Spleen (tissue), 11 donors: Measurements from ENCODE around the gene POGLUT3. TPM values are rescaled to one million over a fixed set of nuclear protein-coding genes. Genes with fewer than 3 reads are reported as not detected.

Experiments
- DNase-seq: peaks from one replicate; pipeline ENCODE4 v3.0.0-alpha.2; 2020
- H3K27ac ChIP-seq, 8 donors: fragments of 200-600 bp; sonication (generic) in 7 of 8; 1 replicate in 4 of 8; 2 replicates in 4 of 8; pipeline versions ENCODE4 v1.5.0 to v1.8.0; 2016 to 2021; ENCODE audit warnings: inconsistent platforms in 4 of 8, mild to moderate bottlenecking in 4 of 8, moderate library complexity in 1 of 8
- H3K27me3 ChIP-seq, 7 donors: fragments of 200-600 bp; sonication (generic) in 6 of 7; replicated peaks in 1 of 7; 1 replicate in 4 of 7; 2 replicates in 3 of 7; pipeline versions ENCODE4 v1.5.0 to v1.8.0; 2016 to 2021; ENCODE audit warnings: inconsistent platforms in 3 of 7, mild to moderate bottlenecking in 1 of 7
- H3K36me3 ChIP-seq, 6 donors: fragments of 200-600 bp; sonication (generic) in 5 of 6; 1 replicate in 4 of 6; 2 replicates in 2 of 6; pipeline versions ENCODE4 v1.5.0 to v1.8.0; 2016 to 2021; ENCODE audit warnings: inconsistent platforms in 2 of 6
- H3K4me1 ChIP-seq, 6 donors: fragments of 200-600 bp; sonication (generic) in 5 of 6; 1 replicate in 3 of 6; 2 replicates in 3 of 6; pipeline versions ENCODE4 v1.5.0 to v1.8.0; 2016 to 2021; ENCODE audit warnings: inconsistent platforms in 3 of 6
- H3K4me3 ChIP-seq, 8 donors: fragments of 200-600 bp; sonication (generic) in 7 of 8; 1 replicate in 4 of 8; 2 replicates in 4 of 8; pipeline versions ENCODE4 v1.5.0 to v1.8.0; 2016 to 2021; ENCODE audit warnings: inconsistent platforms in 4 of 8, mild to moderate bottlenecking in 4 of 8, moderate library complexity in 2 of 8
- H3K9me3 ChIP-seq, 8 donors: fragments of 200-600 bp; sonication (generic) in 7 of 8; 1 replicate in 4 of 8; 2 replicates in 4 of 8; pipeline versions ENCODE4 v1.5.0 to v1.8.0; 2016 to 2021; ENCODE audit warnings: inconsistent platforms in 4 of 8
- CTCF ChIP-seq, 11 experiments: fragments of 200-600 bp in 7 of 11; fragments of 450-650 bp in 4 of 11; sonication (generic) in 4 of 11; IDR thresholded peaks in 8 of 11; conservative IDR thresholded peaks in 3 of 11; 1 replicate in 7 of 11; 2 replicates in 4 of 11; pipeline versions ENCODE4 v1.4.0 to v1.8.0; 2016 to 2021; ENCODE audit warnings: antibody characterized with exemption in 11 of 11, inconsistent platforms in 4 of 11, mild to moderate bottlenecking in 1 of 11
- POLR2A ChIP-seq, 3 donors: fragments of 450-650 bp; IDR thresholded peaks; one replicate each; pipeline ENCODE4 v1.5.1; 2017; ENCODE audit warnings: antibody characterized with exemption in 3 of 3, mild to moderate bottlenecking in 1 of 3
- POLR2AphosphoS5 ChIP-seq, 3 donors: sonication (generic); formaldehyde crosslinking; IDR thresholded peaks; one replicate each; pipeline ENCODE4 v1.5.1; 2017; ENCODE audit warnings: antibody characterized with exemption in 3 of 3
- WGBS, 5 donors: extraction: QIAGEN DNeasy Blood & Tissue Kit in 3 of 5; methylation state at CpG; one replicate each; pipeline versions ENCODE4 v1.1.5 to v1.1.7; 2013 to 2018; 5-methylcytosine and 5-hydroxymethylcytosine counted together
- intact Hi-C: fragments of 100-400 bp; cut with DNase I; formaldehyde crosslinking; loops from one replicate; pipeline ENCODE4 v1.15.0; 2023; ENCODE audit warnings: low total_unique reads
- polyA plus RNA-seq, 3 donors: library from polyadenylated mRNA; stranded (reverse); fragments of 200-250 nt; gene quantifications; one replicate each; pipeline ENCODE4 v1.2.1, GENCODE V29; 2013
- total RNA-seq, 7 donors: library from RNA; depleted of rRNA in 3 of 7; stranded (reverse); fragments of >200 nt in 3 of 7; fragmentation: NEBNext Ultra II Directional in 4 of 7; extraction: Animal tissue kit (Norgen Biotek cat#: 25700) in 4 of 7; gene quantifications; one replicate each; pipeline versions ENCODE4 v1.1.0 to v1.2.1, GENCODE V29; 2016 to 2021
- donor health status: healthy with polysubstance abuse.
- donor health status: DM: no; HTN: no; CAD: no; lungs with moderate emphysema.
- donor health status: DM: no; HTN: no; CAD: no.
- donor health status: Bipolar disorder and iron deficiency.
- donor health status: healthy.
- donor health status: DM: no; HTN: no; CAD: no.
- donor health status: DM: yes; HTN: yes; CAD: no.

POGLUT3 gene
- total and polyA plus RNA-seq, 10 donors: 3.0 to 21.0 (median 15.1) TPM

GRCh38 chr11:108535384-108535955 lies 37.3 kb upstream of the POGLUT3 start:
- no peaks in the 10 kb centered on the region for H3K9me3 ChIP-seq
- H3K4me3 ChIP-seq: no peak overlapping the region
- no peaks in the 10 kb centered on the region for H3K36me3 ChIP-seq
- no peak overlapping the region for H3K27ac ChIP-seq
- TF ChIP-seq POLR2A (IDR thresholded peaks at IDR 0.05) (no peak), CTCF (IDR thresholded peaks at IDR 0.05 in 8 of 11, conservative IDR thresholded peaks at IDR 0.05 in 3 of 11) (no peak), POLR2AphosphoS5 (IDR thresholded peaks at IDR 0.05) (no peak)
- intact Hi-C loops: no loop called here
- H3K4me1 ChIP-seq: no peaks in the 10 kb centered on the region
- H3K27me3 ChIP-seq: no peaks in the 10 kb centered on the region
- DNase-seq: no peak
- 77 to 87% (median 86%) methylated on average over 6 of the region's 6 CpGs for WGBS, 5 donors

GRCh38 chr11:108534274-108534882 lies 36.2 kb upstream of the POGLUT3 start:
- no peak for TF ChIP-seq CTCF (IDR thresholded peaks at IDR 0.05 in 8 of 11, conservative IDR thresholded peaks at IDR 0.05 in 3 of 11)
- intact Hi-C loops: no loop called here
- Histone ChIP-seq H3K27ac (no peak overlapping the region), H3K9me3 (no peaks in the 10 kb centered on the region), H3K27me3 (no peaks in the 10 kb centered on the region), H3K4me1 (no peaks in the 10 kb centered on the region), H3K4me3 (no peak overlapping the region), H3K36me3 (no peaks in the 10 kb centered on the region)
- DNase-seq: no peak
- WGBS, 5 donors: 58 to 90% (median 81%) methylated on average over 2 of the region's 2 CpGs

DNA sequence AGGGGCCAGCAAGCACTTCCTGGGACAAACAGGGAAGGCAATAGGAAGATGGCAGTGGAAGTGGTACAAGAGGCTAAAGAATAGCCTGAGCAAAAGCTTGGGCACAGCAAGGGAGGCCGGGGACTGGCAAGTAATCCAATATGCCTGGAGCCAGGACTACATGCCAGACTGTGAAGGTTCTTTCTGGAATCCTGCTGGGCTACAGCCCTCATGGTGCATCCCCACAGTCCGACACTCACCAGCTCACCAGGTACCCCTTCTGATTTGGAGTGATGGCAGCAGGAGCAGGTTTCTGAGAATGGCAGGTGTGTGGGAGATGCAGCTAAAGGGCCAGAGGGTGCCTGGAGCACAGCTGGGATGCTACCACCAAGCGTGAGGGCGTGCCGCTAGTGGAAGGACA lies 32.2 kb upstream of the POGLUT3 start:
- H3K27me3 ChIP-seq: no peaks in the 10 kb centered on the region
- no peak for DNase-seq

GRCh38 chr11:108527382-108527781 lies 29.2 kb upstream of the POGLUT3 start:
- TF ChIP-seq POLR2AphosphoS5 (IDR thresholded peaks at IDR 0.05) (no peak), POLR2A (IDR thresholded peaks at IDR 0.05) (no peak), CTCF (IDR thresholded peaks at IDR 0.05 in 8 of 11, conservative IDR thresholded peaks at IDR 0.05 in 3 of 11) (no peak)
- Histone ChIP-seq H3K9me3 (no peaks in the 10 kb centered on the region), H3K27me3 (no peaks in the 10 kb centered on the region), H3K4me3 (no peak overlapping the region), H3K36me3 (no peaks in the 10 kb centered on the region), H3K4me1 (no peaks in the 10 kb centered on the region), H3K27ac (no peak overlapping the region)
- WGBS, 5 donors: 73 to 84% (median 82%) methylated on average over 6 of the region's 6 CpGs
- no peak for DNase-seq
- intact Hi-C loops: no loop called here

More for the DNA sequence above, 32.2 kb upstream of the POGLUT3 start:
- H3K4me3 ChIP-seq: no peak overlapping the region
- no peak overlapping the region for H3K27ac ChIP-seq
- no peaks in the 10 kb centered on the region for H3K4me1 ChIP-seq
- 80 to 94% (median 93%) methylated on average over 5 of the region's 5 CpGs for WGBS, 5 donors
- H3K9me3 ChIP-seq: no peaks in the 10 kb centered on the region
- TF ChIP-seq POLR2A (IDR thresholded peaks at IDR 0.05) (no peak), CTCF (IDR thresholded peaks at IDR 0.05 in 8 of 11, conservative IDR thresholded peaks at IDR 0.05 in 3 of 11) (no peak)
- no peaks in the 10 kb centered on the region for H3K36me3 ChIP-seq
- intact Hi-C loops: no loop called here
